Stimulated activated CD8-positive, alpha-beta memory T cell treated with anti-CD3 and anti-CD28 coated beads, Interleukin-12 subunit alpha, Interleukin-12 subunit beta, amount 100 ng/mL, for 1 hour (primary cell): ENCODE results near the gene CACNA1D.

Source experiments
- DNase-seq: peaks from one replicate; pipeline ENCODE4 v3.0.0-alpha.2; 2020; ENCODE audit warnings: low read depth

Gene CACNA1D

DNA sequence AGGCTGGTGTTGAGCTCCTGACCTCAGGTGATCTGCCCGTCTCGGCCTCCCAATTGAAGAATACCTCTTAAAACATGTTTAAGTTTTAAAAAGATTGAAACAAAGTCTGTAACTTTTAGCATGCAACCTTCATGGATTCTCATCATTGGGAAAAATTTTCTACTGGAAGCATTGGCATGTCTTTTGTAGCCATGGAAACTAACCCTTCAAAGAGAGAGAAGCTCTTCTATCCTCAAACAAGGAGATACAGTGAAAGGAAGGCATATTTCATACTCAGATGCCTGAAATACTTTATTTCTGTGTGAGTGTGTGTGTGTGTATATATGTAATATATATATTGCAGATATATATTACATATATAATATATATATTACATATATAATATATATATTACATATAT, 196.9 kb downstream of the CACNA1D start:
- no peak for DNase-seq

DNA sequence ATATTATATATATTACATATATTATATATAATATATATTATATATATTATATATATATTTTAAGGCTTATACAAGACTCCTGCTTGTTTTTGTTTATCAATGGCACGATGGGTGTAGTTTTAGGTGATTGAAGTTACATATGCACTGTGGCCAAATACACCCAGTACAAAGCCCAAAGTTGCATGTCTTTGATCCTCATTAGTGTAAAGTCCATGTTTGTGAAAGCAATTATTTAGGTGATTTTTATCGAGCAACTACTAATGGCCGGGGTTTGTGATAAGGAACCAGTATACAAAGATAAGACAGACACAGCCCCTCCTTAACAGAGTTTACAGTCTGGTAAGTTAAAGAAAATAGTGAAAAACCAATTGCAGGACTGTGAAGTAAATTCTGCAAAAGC, 197.5 kb downstream of the CACNA1D start:
- no peak for DNase-seq

- no peak for DNase-seq
Measured at GRCh38 chr3:53693451-53693850, 199.0 kb downstream of the CACNA1D start.

DNA sequence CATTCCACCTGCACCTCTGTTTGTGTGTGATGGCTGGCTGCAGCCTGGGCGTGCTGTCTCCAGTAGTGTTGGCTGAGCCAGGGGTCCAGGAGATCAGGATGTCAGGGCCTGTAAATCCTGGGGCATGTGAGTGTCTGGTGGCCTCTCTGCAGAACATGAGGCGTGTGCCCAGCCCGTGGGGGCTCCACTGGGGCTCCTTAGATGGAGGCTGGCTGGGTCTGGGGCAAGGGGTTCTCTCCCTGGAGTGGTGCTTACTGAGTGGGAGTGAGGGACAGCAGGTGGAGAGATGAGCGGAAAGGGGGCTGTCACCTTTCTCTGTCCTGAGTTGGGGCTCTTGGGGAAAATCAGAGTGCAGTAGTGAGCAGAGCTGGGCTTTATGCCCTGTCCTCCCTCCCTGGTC, 199.6 kb downstream of the CACNA1D start:
- no peak for DNase-seq

GRCh38 chr3:53694666-53695323, 200.4 kb downstream of the CACNA1D start:
- DNase-seq = no peak

DNA sequence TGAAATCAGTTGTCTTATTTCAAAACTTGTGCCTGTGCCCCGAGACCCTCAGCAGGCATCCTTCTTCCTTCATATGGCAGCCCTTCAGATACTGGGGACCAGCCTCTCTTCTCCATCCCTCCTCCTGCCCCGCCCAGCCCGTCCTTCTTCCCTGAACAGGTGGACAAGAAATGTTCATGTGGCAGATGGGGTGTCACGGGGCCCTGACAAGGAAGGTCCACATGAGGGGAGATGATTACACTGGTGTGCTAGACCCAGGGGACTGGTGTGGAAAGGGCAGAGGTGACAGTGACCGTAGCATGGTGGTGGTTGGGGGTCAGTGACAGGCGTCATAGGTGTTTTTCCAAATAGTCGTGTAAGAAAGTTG, 200.9 kb downstream of the CACNA1D start:
- no peak for DNase-seq

DNA sequence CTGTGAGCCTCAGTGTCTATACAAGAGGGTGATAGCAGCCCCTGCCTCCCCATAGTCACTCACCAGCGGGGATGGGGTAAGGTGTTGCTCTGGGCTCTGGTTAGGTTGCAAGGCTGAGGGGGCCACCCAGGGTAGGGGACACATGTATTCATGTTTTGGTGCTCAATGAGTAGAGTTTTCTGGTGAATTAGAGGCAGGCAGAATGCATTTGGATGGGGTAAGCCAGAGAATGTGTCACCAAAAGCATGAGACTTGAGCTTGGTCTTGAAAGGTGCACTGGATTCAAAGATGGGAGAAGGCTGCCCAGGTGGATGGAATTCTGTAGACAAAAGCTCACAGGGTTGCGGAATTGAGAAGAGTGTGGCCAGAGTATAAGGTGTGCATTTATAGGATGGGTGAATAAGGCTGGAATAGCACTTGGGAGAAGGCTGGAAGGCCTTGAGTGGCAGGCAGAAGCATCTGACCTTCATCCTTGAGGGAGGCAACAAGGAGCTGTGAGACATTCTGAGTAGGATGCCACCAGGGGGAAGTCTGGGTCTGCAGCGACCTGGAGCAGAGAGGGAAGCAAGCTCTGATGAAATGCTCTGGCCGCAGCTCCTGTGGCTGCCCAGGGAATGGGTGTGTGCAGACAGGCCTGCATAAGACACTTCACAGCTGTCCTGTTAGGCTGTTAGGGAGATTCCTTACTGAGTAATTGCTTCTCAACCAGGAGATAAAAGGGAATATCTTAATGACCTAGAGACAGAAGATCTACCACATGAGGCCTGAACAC, 202.2 kb downstream of the CACNA1D start:
- DNase-seq = no peak

- no peak for DNase-seq
Measured at GRCh38 chr3:53700441-53700840, 206.0 kb downstream of the CACNA1D start.

GRCh38 chr3:53702776-53703530, 208.5 kb downstream of the CACNA1D start:
- no peak for DNase-seq

- DNase-seq = no peak
Measured at GRCh38 chr3:53703630-53704362, 209.4 kb downstream of the CACNA1D start.

DNA sequence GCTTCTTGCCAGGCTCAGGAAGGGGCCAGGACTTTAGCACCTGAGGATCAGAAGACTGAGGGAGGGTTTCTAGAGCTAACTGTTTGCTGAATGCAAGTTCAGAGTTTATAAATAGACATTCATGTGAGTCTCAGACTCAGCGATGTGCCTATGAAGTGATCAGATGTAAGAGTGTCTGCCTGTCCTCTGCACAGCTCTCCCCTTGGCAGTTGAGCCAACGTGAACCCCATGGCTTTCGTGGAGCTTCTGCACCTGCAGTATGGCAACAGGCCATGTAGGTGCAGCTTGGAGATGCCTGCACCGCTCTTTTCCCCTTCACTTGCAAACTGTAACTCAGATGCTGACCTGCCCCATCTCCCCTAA, 209.9 kb downstream of the CACNA1D start:
- no peak for DNase-seq

DNA sequence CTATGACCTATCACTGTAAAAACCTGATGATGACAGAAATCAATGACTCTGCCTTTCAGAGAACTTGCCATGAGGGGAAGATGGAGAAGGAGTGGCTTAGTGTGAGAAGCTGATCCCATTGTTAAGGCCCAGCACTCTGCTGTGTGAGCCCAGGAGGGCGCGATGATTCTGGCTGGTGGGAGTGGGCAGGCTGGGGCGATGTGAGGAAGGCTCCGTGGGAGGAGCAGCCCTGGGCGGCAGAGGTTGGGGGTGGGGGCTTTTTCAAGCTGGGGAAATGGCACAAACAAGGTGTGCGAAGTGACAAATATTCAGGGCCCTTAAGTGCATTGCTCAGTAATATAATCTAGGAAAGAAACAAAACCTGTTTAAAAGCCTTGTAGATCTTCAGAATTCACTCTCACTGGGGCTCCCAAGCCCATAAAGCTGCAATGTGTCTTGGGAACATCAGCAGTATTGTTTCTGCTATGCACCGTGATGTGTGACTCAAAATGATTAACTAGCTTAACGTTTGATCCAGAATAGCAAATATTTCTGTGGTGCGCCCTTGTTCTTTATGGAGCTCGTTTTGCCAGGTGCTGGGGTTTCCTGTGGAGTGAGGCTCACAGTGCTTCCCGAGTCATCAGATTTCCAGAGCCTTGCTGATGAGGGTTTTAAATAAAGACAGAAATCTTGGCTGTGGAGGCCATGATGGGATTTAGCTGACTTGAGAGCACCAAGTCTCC, 210.8 kb downstream of the CACNA1D start:
- no peak for DNase-seq

GRCh38 chr3:53705774-53706173, 211.4 kb downstream of the CACNA1D start:
- no peak for DNase-seq

- DNase-seq = no peak
Measured at GRCh38 chr3:53707222-53707621, 212.8 kb downstream of the CACNA1D start.

- DNase-seq = no peak
Measured at GRCh38 chr3:53708001-53708621, 213.7 kb downstream of the CACNA1D start.

DNA sequence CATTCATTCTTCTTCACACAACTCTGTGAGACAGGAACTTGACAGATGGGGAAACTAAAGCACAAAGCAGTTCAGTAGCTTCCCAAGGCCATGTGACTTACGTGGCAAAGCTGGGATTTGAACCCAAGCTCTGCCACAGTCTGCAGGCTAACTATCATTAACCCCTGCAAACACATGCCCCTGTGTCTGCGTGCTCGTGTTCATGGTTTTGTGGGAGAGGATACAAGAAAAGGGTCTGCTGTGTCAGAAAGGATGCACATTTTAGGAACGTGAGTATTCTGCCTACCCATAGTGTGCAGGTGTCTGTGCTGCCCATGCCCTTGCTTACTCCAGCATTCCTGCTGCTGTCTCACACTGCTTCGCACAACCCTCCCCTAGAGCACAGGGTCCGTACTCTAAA, 214.8 kb downstream of the CACNA1D start:
- no peak for DNase-seq

- peak; percentile 6 for DNase-seq
Measured at GRCh38 chr3:53709860-53710674, 215.7 kb downstream of the CACNA1D start.

- DNase-seq = no peak
Measured at GRCh38 chr3:53711387-53711786, 217.0 kb downstream of the CACNA1D start.

DNA sequence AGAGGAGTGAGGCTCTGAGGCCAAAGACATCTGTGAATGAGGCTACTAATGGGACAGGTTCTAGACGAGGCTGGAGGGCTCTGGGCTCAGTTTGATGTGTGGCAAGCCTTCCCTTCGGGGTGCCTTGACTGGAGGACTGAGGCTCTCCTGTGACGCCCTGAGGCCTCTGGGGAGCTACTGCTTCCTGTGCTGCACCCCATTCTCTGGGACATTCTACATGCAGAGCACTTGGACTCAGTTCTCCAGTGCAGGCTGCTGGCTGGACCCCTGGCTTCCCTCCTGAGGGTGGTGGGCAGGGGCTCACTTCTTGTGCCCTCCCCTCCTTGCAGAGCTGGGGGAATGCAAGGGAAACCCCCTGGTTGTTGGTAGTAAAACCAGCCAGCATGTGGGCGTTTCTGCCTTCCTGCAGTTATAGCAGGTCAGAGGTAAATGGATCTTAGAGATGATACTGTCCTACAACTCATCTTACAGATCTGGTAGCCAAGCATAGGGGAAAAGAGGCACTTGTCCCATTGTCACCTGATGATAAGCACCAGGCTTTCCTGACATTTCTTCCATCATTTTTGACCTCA, 218.5 kb downstream of the CACNA1D start:
- no peak for DNase-seq

DNA sequence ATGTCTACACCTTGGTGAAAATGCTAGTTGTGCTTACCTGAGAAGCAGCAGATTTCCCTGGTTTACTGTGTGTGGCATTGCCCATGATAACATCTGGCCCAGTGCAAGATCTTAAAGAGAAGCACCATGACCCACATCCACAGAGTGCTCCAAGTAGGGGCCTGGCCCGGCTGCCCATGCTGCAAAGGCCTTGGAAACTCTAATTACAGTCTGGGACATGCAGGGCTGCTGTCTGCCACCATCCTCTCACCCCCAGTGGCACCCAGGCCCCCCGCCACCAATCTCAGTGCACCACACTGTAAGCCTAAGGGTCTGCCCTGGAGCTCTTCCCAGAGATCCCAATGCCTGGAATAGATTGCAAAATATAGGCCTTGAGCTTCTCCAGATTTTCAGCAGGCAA, 219.2 kb downstream of the CACNA1D start:
- DNase-seq = no peak
